MM.1S (cell line): ENCODE measurements around the gene MAPK8IP1.

Experiments used
- DNase-seq: peaks from one replicate; pipeline ENCODE4 v3.0.0-alpha.2; 2015
- H2AFZ ChIP-seq: fragments of 300-600 bp; sonication (generic); 2 replicates; pipeline ENCODE4 v1.6.0; 2016; ENCODE audit warnings: antibody characterized with exemption, low read length
- H3F3A ChIP-seq: fragments of 300-600 bp; sonication (generic); 2 replicates; pipeline ENCODE4 v1.6.1; 2016; ENCODE audit warnings: mild to moderate bottlenecking, antibody characterized with exemption, low read length, moderate library complexity, mixed read lengths; ENCODE audit not compliant: insufficient read depth
- H3K27ac ChIP-seq: fragments of 300-600 bp; sonication (generic); 2 replicates; pipeline ENCODE4 v1.5.1; 2016; ENCODE audit warnings: mild to moderate bottlenecking, low read length
- H3K27me3 ChIP-seq: fragments of 300-600 bp; sonication (generic); replicated peaks from 2 replicates; pipeline ENCODE4 v1.6.0; 2016; ENCODE audit warnings: low read length; ENCODE audit not compliant: insufficient read depth
- H3K36me3 ChIP-seq: fragments of 300-600 bp; sonication (generic); replicated peaks from 2 replicates; pipeline ENCODE4 v1.6.1; 2016; ENCODE audit warnings: mild to moderate bottlenecking, low read length, mixed read lengths; ENCODE audit not compliant: insufficient read depth
- H3K4me1 ChIP-seq: fragments of 300-600 bp; sonication (generic); 2 replicates; pipeline ENCODE4 v1.6.1; 2016; ENCODE audit warnings: low read length, mixed read lengths
- H3K4me2 ChIP-seq: fragments of 300-600 bp; sonication (generic); 2 replicates; pipeline ENCODE4 v1.6.0; 2016; ENCODE audit warnings: low read depth, low read length
- H3K4me3 ChIP-seq: fragments of 300-600 bp; sonication (generic); 2 replicates; pipeline ENCODE4 v1.5.1; 2016; ENCODE audit warnings: low read length, mixed read lengths
- H3K79me2 ChIP-seq: fragments of 300-600 bp; sonication (generic); 2 replicates; pipeline ENCODE4 v1.6.1; 2016; ENCODE audit warnings: mixed run types, low read length, mixed read lengths
- H3K9ac ChIP-seq: fragments of 300-600 bp; sonication (generic); 2 replicates; pipeline ENCODE4 v1.6.1; 2016; ENCODE audit warnings: low read length, mixed read lengths
- H3K9me2 ChIP-seq: fragments of 300-600 bp; sonication (generic); replicated peaks from 2 replicates; pipeline ENCODE4 v1.6.1; 2016; ENCODE audit warnings: mild to moderate bottlenecking, low read length, mixed read lengths; ENCODE audit not compliant: insufficient read depth
- H3K9me3 ChIP-seq: fragments of 300-600 bp; sonication (generic); replicated peaks from 2 replicates; pipeline ENCODE4 v1.6.1; 2016; ENCODE audit warnings: mild to moderate bottlenecking, low read length, mixed read lengths; ENCODE audit not compliant: insufficient read depth
- H4K20me1 ChIP-seq: fragments of 300-600 bp; sonication (generic); 2 replicates; pipeline ENCODE4 v1.6.1; 2016; ENCODE audit warnings: mild to moderate bottlenecking, low read length, moderate library complexity, mixed read lengths; ENCODE audit not compliant: insufficient read depth
- CTCF ChIP-seq: fragments of 300-600 bp; sonication (generic); IDR thresholded peaks from 2 replicates; pipeline ENCODE4 v1.5.1; 2016; ENCODE audit warnings: antibody characterized with exemption, low read length, mixed read lengths
- EZH2 ChIP-seq: fragments of 300-600 bp; sonication (generic); optimal IDR thresholded peaks from 2 replicates; pipeline ENCODE3; 2017; ENCODE audit warnings: low read depth, mild to moderate bottlenecking, antibody characterized with exemption, low read length, mixed read lengths
- EZH2phosphoT487 ChIP-seq: fragments of 300-600 bp; sonication (generic); IDR thresholded peaks from 2 replicates; pipeline ENCODE4 v1.6.1; 2018; ENCODE audit warnings: antibody characterized with exemption, low read length

MAPK8IP1 gene

DNA sequence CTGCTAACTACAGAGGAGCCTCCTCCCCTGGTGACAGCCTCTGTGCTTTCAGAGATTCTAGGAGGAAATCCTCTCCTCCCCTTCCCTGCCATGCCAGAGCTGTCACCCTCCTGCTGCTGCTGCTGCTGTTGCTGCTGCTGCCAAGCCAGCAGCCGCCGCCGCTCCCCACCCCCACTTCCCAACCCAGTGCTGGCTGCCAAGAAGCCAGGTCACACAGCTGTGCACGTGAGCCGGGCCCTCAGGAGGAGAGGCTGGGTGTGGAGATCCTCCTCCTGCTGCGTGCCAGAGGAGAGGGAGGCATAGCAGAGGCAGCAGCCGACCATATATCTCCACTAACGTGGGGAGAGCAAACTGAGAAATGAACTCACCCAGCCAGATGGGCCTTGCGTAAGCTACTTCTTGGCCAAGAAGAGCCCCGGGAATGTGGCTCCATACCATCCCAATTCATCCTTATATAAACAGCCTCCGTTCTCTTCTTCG, 25.8 kb upstream of the MAPK8IP1 start:
- Histone ChIP-seq H3K27ac (no peak overlapping the region), H3K4me2 (no peak overlapping the region), H3K36me3 (peaks cover 9% of the 10 kb centered on the region; the same call in 1 of the 2 replicates)

DNA sequence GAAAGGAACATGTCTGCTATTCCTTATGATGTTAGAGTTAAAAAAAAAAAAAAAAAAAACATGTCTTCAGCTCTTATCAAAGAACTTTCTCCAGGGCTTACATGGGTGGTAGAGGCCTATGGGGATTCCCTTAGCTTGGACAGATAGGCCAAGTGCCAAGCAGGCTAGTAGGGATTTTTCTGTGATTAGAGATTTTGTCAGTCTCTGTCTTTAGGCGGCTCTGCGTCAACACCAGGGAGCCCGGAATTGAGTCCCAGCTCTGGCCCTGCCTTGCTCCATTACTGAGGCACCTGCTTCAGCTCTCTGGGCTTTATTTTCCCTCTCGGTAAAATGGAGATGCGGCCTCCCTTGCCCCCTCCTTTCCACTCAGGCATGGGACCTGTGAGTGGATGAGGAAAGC, 25.1 kb upstream of the MAPK8IP1 start:
- Histone ChIP-seq H3K4me2 (no peak overlapping the region), H4K20me1 (no peaks in the 10 kb centered on the region), H3K36me3 (peaks cover 9% of the 10 kb centered on the region; the same call in 1 of the 2 replicates), H3K9me3 (no peaks in the 10 kb centered on the region), H2AFZ (no peak overlapping the region), H3K27me3 (no peaks in the 10 kb centered on the region), H3K79me2 (peaks cover 9% of the 10 kb centered on the region), H3K9me2 (no peaks in the 10 kb centered on the region), H3F3A (no peaks in the 10 kb centered on the region), H3K4me1 (no peaks in the 10 kb centered on the region), H3K9ac (no peak overlapping the region), H3K27ac (no peak overlapping the region), H3K4me3 (no peak overlapping the region)
- DNase-seq, result no peak
- no peak for TF ChIP-seq CTCF
- no peak for TF ChIP-seq EZH2
- no peak for TF ChIP-seq EZH2phosphoT487

More for the DNA sequence above, 25.8 kb upstream of the MAPK8IP1 start:
- TF ChIP-seq EZH2phosphoT487 (no peak), CTCF (no peak), EZH2 (no peak)
- Histone ChIP-seq H3F3A (no peaks in the 10 kb centered on the region), H3K79me2 (peaks cover 15% of the 10 kb centered on the region), H3K9me3 (no peaks in the 10 kb centered on the region), H3K4me3 (no peak overlapping the region), H3K4me1 (no peaks in the 10 kb centered on the region), H3K9me2 (no peaks in the 10 kb centered on the region), H3K27me3 (no peaks in the 10 kb centered on the region), H3K9ac (no peak overlapping the region), H2AFZ (no peak overlapping the region), H4K20me1 (no peaks in the 10 kb centered on the region)
- DNase-seq, result no peak

DNA sequence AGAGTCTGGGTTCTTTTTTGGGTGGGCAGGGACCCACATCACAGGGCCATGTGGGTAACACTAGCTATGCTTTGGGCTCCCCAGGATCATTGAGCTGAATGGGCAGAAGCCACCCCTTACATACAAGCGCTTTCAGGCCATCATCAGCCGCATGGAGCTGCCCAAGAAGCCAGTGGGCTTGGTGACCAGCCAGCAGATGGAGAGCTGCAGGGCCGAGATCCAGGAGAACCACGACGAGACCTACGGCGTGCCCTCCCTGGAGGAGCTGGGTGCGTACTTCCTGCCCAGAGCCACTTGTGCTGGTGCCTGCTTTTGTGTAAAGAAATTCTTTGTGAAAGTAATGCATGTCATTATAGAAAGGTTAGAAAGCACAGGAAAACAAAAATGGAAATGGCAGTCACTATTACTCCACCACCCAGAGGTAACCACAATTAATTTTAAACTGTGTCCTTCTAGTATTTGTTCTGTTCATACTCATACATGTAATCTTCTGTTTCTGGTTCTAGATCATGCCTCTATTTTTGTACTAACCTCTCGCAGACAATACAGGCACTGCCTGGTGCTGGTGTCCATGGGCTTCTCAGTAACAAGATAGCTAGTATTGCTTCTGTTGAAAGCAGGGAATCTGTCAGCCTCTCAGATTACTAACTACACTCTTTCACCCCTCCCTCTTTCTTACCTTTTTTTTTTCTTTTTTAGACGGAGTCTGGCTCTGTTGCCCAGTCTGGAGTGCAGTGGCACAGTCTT, 24.5 kb upstream of the MAPK8IP1 start:
- Histone ChIP-seq H3K4me3 (no peak overlapping the region), H3K27ac (no peak overlapping the region), H4K20me1 (no peaks in the 10 kb centered on the region), H3K9me2 (no peaks in the 10 kb centered on the region), H3K27me3 (no peaks in the 10 kb centered on the region), H3K79me2 (peaks cover 3% of the 10 kb centered on the region), H3K4me1 (no peaks in the 10 kb centered on the region), H3K4me2 (no peak overlapping the region), H3K9ac (no peak overlapping the region), H2AFZ (no peak overlapping the region), H3K36me3 (peaks cover 9% of the 10 kb centered on the region; the same call in 1 of the 2 replicates), H3K9me3 (no peaks in the 10 kb centered on the region), H3F3A (no peaks in the 10 kb centered on the region)
- TF ChIP-seq CTCF (no peak), EZH2phosphoT487 (no peak), EZH2 (no peak)
- no peak for DNase-seq
